Activated CD4-positive, CD25-positive, alpha-beta regulatory T cell treated with anti-CD3 and anti-CD28 coated beads, Interleukin-2, amount 50 U/mL, for 72 hours (primary cell): Measurements from ENCODE around the gene FXYD6.
"Not testable (repeated sequence)": the region's sequence is repeated elsewhere in the genome, so short reads cannot be mapped to it uniquely, and the experiment has no call there.

Experiments
- DNase-seq: peaks from one replicate; pipeline ENCODE4 v3.0.0; 2021

The FXYD6 gene

DNA sequence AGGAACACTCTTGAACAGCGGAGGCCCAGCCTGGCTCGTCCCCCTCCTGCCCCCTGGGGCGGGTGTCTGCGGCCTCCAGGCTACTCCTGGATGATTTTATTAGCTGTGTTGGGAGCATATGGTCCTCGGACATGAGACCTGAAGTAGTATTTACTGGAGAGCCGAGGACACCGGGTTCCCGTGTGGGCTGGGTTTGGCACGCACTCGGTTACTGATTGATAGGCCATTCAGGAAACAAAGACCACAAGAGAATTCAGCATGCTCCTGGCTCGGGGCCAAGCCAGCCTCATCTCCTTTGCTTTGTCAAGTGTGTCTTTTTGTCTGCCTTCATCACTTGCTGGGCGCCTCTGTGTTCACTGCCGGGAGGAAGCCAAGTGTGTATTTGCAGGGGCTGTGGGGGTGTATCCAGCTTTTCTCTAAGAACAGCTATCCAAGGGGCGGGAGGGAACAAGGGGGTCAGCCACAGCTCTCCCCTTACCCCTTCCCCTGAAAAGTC, 61.6 kb downstream of the FXYD6 start:
- peak; percentile 79 for DNase-seq

DNA sequence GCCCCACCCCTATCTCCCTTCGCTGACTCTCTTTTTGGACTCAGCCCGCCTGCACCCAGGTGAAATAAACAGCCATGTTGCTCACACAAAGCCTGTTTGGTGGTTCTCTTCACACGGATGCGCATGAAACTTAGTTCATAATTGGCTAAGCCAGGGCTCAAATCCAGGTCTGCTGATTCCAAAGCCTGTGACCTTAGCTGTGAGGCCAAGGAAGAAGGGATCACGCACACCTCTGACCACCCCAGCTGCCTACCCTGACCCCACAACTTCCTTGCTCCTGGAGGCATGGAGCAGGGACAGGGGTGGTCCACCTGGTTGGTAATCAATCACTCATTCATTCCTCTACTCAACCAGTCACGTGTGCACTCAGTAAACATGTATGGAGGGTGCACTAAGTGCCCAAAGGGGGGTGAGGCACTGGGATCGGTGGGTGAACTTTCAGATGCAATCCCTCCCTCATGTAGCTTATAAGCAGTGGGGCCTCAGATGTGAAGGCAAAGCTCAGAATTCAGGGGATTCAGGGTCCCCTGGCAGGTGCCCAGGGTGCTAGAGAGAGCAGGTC, 62.2 kb downstream of the FXYD6 start:
- DNase-seq: no peak

DNA sequence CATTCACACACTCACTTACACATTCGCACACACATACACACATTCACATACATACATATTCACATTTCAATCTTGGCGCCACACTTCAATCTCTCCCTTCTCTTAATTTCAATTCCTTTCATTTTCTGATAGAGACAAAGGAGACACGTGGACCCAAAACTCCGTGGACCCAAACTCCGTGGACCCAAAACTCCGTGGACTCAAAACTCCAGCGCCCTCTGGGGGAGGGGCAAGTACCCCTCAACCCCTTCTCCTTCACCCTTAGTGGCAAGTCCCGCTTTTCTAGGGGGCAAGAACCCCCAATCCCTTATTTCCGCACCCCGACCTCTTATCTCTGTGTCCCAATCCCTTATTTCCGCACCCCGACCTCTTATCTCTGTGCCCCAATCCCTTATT, 66.4 kb downstream of the FXYD6 start:
- DNase-seq: not testable (repeated sequence)

DNA sequence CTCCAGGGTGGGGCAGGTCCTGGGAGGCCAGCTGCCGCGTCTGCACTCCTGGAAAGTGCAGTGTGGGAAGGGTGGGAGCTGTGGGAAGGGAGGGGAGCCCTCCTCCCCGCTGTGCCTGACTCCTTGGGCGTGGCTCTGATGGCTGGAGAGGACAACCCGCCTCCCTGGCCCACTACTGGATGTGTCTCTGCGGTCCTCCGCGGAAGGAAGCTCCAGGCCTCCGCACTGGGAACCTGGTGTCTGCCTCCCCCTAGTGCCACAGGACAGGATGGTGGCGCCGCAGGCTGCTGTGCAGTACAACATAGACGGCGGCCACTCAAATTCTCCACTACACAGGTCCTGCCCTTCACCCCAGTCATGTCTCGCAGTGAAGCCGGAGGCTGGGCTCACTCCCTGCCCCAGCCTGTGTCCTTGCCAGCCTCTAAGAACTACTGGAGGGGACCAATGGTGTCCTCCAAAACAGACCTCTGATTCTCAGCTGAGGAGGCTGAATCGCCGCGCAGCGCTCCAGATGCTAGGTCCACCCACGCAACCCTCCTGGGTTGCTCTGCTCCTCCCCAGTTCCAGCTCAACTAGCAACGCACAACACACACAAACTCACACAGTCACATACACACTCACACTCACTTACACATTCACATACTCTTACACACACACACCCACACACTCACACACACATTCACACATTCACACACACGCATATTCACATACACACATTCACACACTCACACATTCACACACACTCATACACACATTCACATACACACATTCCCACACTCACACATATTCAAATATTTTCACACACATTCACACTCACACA, 67.0 kb downstream of the FXYD6 start:
- DNase-seq: no peak

DNA sequence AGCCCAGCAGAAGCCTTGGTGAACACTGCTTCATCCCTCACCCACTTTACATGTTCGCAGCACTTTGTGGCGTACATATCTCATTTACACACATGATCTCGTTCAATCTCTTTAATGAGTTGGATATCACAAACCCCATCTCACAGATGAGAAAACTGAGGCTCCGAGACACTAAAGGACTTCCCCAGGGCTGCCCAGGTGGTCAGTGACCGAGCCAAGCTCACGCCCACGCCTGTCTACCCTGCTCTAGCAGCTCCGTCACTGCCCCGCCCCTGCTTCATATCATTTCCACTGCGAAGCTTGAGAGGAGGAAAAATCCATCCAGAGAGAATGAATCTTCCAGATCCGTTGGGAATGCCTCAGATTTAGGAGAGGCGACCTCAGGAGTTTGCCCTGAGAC, 67.7 kb downstream of the FXYD6 start:
- no peak for DNase-seq

DNA sequence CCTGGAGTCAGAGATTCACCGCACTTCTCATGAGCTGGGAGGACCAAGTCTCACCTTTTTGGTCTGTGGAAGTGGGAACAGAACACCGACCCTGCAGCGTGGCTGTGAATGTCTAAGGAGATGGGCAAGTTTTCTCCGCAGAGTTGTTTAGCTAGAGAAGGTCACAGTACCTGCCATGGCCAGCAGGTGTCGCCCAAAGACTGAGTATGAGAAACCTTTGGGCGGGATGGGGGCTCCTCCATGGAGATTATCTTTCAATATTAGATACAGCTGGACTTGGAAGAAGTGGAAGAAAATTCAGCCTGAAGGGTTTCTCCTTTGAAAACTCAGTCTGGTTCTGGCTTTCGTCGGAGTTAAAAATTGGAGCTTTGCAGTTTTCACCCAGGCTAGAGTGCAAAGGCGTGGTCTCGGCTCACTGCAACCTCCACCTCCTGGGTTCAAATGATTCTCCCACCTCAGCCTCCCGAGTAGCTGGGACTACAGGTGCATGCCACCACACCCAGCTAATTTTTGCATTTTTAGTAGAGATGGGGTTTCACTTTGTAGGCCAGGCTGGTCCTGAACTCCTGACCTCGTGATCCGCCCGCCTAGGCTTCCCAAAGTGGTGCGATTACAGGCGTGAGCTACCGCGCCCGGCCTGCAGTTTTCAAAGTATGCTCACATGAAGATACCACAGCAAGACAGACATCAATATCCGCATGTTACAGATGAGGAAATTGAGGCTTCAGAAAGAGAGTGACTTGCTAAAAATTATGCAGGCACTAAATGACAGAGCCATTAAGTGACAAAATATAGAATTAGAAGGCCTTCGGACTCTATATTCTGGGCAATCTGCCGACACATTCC, 68.8 kb downstream of the FXYD6 start:
- peak; percentile 81 for DNase-seq

DNA sequence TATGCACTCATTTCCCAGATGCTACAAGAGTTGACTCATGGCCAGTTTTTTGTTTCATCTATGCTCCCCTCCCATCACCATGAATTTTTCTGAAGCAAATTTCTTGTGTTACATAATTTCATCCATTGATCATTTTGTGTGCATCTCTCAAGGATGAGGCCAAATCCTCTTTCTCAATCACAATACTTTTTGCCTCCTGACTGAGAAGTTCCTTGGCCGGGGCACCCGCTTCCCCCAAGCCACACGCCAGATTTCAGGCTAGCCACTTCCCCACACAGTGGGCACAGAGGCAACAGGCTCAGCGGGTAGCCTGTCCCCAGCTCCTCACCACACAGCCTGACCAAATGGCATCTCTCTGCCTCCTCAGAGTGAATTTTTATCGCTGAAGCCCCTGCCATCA, 69.6 kb downstream of the FXYD6 start:
- DNase-seq: no peak

DNA sequence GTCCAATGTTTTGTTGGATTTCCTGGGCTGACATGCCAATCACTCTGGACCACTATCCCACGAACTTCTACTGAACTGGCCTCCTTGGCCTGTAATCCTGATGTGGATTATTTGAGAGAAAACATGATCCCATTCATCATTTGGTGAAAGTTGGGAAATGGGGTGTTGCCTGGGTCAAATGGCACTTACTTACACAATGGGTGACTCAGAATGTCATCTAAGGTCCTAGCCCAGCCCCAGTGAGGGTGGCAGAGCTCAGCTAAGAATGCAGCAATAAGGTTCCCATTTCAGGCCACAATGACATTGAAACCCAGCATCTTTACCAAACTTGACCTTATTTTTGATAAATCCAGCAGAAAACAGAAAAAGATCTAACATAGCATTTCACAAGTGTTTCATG, 71.4 kb downstream of the FXYD6 start:
- DNase-seq: no peak

DNA sequence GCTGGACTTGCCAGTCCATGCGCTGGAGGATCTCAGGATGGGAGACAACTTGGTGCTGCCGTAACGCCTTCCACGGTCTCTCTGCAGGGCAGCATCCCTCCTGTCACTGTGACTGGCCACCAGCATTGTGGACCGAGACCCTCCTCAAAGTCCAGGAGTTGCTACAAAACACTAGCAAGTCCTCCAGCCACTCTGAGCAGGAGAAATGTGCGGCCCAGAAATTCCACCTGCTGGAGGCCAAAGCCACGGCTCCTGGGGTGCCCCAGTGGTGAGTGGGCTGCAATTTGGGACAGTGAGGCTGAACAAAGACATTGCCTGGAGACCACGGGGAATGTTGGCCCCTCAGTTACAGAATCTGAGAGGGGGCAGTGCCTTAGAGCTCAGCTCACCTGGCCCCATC, 72.6 kb downstream of the FXYD6 start:
- DNase-seq: no peak

DNA sequence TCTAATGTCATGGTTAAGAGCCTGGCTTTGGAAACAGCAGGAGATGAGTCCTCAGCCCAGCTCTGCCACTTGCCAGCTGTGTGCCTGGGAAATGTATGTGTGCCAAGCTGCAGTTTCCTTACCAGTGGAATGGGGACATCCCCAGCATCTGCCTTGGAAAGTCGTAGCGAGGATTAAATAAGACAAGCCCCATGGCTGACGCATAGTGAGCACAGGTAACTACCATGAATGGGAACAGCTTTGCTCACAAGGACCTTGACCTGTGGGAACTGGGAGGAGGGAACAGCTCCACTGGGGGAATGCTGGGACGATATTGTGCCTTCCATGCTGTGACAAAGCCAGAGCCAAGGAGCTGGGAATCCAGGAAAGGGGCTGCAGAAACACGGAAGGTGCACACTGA, 76.8 kb downstream of the FXYD6 start:
- no peak for DNase-seq

DNA sequence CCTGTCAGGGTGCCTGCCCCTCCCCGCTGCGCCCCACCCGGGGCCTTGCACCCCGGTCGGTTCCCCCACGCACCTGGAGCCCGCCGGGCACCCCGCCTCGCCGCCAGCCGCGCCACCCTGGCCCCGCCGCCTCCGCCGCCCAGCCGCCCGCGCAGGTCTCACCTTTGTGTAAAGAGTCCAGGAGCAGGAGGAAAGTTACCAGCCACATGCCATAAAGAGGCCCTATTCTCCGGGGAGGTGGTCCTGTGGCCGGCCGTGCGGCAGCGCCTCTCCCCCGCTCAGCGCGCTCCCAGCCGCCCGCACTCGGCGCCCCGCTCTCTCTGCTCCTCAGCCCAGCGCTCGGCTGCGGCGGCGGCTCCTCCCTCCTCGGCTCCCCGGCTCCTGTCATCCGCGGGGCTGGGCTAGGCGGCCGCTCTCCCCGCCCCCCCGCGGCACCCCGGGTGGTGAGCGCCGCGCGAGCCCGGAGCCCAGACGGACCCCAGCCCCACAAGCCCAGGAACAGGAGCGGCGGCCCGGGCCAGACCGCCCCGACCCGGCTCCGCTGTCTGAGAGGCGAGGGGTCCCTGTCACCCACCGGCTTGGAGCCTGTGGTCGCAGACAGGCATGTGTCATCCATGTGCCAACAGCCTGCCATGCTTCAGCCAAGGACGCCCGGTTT, 79.5 kb downstream of the FXYD6 start, which contains the start of gene DSCAML1:
Gene DSCAML1, minus strand, starts transcription at position 345 of the 658 bp plus-strand sequence. Its CDS starts 137 bp downstream, at position 208.
- no peak for DNase-seq

DNA sequence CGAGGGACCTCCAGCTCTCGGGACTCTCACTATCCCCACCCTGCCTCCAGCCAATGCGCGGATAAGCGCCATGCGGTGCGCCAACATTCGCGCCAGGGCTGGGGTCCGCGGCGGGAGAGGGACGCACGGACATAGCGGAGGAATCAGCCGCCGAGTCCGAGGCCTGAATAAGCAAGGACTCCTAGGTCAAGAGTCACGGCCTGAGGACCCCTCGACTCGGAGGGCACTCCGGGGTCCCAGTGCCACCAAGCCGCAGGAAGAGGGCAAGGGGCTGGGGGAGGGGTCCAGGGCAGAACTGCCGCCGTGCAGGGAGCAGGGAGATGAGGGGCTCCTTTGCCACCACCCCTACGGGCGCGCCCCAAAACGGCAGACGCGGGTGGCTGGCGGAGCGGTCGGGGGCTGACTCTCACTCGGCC, 80.0 kb downstream of the FXYD6 start:
- no peak for DNase-seq

DNA sequence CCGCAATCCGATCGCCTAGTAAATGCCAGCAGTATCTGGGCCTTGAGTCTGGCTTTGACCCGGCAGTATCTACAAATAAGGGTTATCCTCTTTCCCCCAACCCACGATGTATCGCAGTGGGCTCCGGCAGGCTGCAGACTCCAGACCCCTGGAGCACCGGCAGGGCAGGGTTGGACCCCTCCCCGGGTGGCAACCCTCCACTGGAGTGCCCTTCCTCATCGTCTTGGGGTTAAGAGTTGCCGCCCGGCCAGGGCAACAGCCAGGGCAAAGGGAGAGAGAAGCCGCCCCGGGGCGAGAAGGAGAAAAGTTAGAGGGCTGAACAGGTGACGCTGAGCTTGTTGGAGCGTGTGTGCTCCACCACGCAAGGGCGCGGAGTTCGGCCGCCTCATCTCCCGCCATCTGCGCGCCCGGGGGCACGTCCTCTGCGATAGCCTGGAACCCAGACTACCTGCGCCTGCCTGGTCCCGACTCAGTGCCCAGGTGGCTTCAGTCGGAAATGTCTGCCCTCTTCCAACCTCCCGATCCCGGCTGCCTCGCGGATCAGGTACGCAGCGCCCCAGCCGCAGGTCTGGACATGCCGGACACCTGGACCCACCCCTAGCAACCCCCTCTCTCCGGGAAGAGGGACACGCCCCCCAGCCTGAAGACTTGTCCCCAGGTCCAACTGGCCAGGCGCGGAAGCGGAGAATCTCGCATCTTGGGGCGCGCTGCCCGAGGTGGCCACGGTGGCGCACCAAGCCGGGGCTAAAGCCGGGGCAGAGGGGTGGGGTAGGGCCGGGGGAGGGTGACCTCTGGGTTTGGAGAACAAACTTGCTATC, 80.6 kb downstream of the FXYD6 start:
- no peak for DNase-seq

DNA sequence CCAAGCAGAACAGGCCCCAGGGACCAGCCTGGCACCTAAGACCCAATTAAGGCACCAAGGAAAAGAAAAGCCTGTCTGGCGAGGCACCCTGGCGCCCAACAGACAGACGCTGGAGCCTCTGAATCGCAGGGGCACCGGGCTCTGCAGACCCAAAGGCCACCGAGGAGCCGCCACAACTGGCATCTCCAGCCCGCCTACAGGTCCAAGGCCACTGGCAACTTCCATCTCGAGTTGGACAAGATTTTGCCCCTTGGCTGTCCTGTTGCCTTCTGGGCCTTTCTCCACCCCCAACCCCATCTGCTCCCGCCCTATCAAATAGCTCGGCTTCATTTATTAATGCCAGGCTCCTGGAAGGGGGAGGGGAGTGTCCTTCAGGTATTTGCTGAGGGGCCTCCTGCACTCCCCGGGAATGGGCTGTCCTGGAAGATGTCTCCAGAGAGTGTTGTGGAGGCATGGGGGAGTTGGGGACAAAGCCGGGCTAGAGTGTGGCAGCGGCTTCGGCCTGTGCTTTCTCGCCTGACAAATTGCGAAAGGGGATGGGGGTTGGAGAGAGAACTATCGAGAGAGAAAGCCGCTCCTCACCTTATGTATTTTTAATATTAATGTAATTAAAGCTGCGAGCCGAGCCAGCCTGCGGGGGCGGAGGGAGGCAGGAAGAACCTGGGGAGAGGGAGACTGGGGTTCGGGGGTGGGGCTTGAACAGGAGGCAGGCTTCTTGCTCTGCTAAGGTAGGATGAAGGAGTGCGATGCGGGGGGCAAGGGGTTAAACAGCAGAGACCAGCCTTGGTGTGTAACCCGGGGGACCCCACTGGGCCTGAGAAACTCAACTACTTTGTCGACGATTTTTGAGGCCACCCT, 81.5 kb downstream of the FXYD6 start:
- DNase-seq: no peak

DNA sequence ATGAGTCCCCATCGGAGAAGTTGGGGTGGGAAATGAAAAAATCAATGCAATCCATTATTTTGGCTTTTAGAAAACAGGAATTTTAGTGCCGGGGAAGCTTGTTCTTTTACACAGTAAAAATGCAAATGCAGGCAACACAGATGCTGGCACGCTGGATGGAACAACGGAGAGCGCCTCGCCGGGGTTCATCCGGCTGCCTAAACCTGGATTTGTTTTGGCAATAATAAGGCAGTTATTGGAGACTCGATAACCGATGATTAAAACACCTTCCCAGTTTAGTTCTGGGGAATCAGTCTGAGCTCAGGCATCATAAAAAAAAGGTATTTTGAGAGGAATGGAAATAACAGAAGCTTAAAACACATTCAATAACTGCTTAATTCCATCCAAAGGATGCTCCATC, 82.3 kb downstream of the FXYD6 start:
- no peak for DNase-seq

DNA sequence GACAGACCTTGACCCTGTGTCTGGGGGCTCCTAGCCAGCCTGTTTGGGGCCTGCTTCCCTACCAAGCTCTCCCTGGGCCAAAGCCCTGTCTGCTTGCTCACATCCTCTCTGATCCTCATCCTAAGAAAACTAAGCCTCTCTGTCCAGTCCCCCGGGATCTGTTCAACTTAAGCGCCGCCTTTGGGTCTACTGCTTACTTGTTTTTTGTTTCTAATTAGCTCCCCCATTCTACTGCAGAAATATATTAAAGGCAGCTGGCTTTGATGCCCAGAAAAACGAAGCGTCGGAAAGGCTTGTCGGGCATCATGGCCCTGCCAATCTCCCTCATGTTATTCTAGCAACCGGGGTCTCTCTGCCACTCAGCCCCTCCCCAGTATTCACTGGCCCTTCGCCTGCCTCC, 82.9 kb downstream of the FXYD6 start:
- DNase-seq: no peak

DNA sequence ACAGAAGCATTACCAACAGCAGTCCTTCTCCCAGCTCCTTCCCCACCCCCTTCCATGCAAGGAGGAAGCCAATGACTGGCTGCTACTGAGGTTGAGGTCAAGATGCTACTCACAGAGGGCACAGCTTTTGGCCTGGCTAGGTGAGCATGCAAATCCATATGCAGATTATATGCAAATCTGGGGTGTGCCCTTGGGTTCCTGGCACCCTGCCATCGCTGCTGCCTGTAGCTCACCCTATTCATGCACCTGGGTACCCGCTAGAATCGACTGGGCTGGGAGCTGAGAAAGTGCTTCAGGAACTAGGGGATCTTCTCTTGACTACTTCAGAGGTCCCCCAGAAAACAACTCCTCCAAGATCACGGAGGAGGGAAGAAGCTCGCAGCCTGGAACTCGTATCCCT, 83.5 kb downstream of the FXYD6 start:
- no peak for DNase-seq

DNA sequence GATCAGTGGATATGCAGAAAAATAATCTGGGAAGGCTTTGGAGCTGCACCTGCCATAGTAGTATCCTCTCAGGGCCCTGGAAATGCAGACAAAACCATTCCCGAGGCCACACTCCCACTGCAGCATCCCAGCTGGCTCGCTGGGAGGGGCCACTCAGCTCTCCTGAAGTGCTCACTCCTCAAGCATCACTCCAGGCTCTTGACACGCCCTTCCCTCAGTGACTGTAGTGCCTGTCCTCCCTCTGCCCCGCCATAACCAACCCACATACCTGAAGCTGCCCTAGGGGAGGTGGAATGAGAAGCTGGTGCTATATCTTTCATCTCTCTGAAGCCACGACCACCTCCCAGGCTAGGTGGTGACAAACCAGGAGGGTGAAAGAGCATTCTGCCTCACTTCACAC, 84.2 kb downstream of the FXYD6 start:
- DNase-seq: no peak

DNA sequence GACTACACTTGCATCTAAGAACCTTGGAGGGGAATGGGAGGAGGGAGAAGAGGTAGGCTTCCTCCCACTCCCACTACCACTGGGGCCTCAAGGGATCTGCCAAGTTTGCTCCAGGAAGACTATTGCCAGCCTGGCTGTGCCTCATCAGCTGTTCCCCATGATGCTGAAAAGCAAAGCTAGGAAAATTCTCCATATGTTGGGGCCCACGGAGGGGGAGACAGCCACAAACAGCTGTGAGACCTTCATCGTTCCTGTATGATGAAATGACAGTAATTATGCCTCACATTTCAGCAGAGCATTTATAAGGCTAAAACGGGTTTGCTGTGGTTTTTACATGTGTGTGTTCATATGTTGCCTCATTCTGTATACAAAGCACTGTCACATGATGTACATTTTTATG, 86.2 kb downstream of the FXYD6 start:
- no peak for DNase-seq

DNA sequence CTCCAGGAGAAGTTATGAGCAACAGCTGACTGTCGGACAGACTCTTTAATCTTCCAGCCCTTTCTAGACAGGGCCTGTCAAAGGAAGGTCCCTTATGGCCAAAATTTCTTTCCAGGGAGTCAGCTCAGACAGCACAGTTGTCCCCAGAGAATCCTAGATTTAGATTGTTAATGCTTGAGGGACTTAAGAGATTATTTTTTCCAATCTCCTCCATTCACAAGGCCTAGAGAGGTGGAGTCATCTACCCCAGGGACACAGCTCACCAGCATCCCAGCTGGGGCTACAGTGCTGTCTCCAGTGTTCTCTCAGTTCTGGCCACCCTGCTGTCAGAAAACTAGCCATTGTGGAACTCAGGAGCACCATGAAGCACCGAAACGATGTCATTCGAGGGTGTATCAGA, 87.2 kb downstream of the FXYD6 start:
- DNase-seq: no peak
